Nephron progenitor cell (in vitro differentiated cells): ENCODE measurements around the gene HCST.
A peak's percentile ranks its signal among the peaks of the same experiment; 100 is the strongest.

ENCODE experiments used
- DNase-seq: peaks from one replicate; pipeline ENCODE4 v3.0.0; 2021
- H3K27ac Mint-ChIP-seq: 2 replicates; pipeline ENCODE4 v1.8.0; 2021; ENCODE audit warnings: mild to moderate bottlenecking, moderate library complexity, mixed read lengths
- H3K27me3 Mint-ChIP-seq: 2 replicates; pipeline ENCODE4 v1.8.0; 2021; ENCODE audit warnings: mild to moderate bottlenecking, low read depth, mixed read lengths; ENCODE audit not compliant: poor library complexity
- H3K36me3 Mint-ChIP-seq: 2 replicates; pipeline ENCODE4 v1.8.0; 2021; ENCODE audit warnings: low read depth, mixed read lengths
- H3K4me1 Mint-ChIP-seq: 2 replicates; pipeline ENCODE4 v1.8.0; 2021; ENCODE audit warnings: mixed read lengths
- H3K4me3 Mint-ChIP-seq: 2 replicates; pipeline ENCODE4 v1.8.0; 2021; ENCODE audit warnings: mild to moderate bottlenecking, moderate library complexity, mixed read lengths
- H3K9me3 Mint-ChIP-seq: 2 replicates; pipeline ENCODE4 v1.8.0; 2021; ENCODE audit warnings: mild to moderate bottlenecking, moderate library complexity, mixed read lengths
- TF ChIP-seq, protein P1 (sequence below): fragments of 200-600 bp; sonication (generic); IDR thresholded peaks from 2 replicates; pipeline ENCODE4 v1.5.0; 2021; ENCODE audit warnings: antibody characterized with exemption

HCST gene

DNA sequence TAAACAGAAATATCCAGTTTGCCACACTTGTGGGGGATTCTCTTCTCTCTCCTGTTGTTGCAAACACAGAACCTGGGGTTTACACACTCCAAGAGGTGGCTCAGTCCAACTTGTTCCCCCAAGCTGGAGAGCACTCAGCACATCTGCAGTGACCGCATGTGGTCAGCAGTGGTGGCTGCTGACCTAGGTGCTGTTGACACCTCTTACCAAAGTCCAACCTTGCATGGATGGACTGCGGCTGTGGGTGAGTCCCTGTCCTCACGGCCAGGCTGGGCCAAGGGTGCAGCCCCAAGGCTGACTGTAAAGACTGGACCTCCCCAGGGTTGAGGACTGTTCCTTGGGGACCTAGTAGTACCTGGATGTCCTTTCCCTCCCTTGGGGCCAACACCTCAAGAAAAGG lies 39.9 kb downstream of the HCST start:
- Mint-ChIP-seq H3K27me3 (peaks cover 2% of the 10 kb centered on the region), H3K4me3 (no peak overlapping the region), H3K27ac (no peak overlapping the region), H3K4me1 (peaks cover 18% of the 10 kb centered on the region), H3K9me3 (no peaks in the 10 kb centered on the region), H3K36me3 (peaks cover 31% of the 10 kb centered on the region)
- TF ChIP-seq, protein P1, sequence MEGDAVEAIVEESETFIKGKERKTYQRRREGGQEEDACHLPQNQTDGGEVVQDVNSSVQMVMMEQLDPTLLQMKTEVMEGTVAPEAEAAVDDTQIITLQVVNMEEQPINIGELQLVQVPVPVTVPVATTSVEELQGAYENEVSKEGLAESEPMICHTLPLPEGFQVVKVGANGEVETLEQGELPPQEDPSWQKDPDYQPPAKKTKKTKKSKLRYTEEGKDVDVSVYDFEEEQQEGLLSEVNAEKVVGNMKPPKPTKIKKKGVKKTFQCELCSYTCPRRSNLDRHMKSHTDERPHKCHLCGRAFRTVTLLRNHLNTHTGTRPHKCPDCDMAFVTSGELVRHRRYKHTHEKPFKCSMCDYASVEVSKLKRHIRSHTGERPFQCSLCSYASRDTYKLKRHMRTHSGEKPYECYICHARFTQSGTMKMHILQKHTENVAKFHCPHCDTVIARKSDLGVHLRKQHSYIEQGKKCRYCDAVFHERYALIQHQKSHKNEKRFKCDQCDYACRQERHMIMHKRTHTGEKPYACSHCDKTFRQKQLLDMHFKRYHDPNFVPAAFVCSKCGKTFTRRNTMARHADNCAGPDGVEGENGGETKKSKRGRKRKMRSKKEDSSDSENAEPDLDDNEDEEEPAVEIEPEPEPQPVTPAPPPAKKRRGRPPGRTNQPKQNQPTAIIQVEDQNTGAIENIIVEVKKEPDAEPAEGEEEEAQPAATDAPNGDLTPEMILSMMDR, result no peak
- no peak for DNase-seq

- no peak for DNase-seq
- Mint-ChIP-seq H3K4me3 (no peak overlapping the region), H3K36me3 (peaks cover 31% of the 10 kb centered on the region), H3K27me3 (peaks cover 10% of the 10 kb centered on the region), H3K4me1 (peaks cover 4% of the 10 kb centered on the region), H3K27ac (peak overlapping the region; percentile 53), H3K9me3 (no peaks in the 10 kb centered on the region)
- TF ChIP-seq, protein P1, result no peak
Measured at GRCh38 chr19:35943321-35944301, 41.3 kb downstream of the HCST start.

DNA sequence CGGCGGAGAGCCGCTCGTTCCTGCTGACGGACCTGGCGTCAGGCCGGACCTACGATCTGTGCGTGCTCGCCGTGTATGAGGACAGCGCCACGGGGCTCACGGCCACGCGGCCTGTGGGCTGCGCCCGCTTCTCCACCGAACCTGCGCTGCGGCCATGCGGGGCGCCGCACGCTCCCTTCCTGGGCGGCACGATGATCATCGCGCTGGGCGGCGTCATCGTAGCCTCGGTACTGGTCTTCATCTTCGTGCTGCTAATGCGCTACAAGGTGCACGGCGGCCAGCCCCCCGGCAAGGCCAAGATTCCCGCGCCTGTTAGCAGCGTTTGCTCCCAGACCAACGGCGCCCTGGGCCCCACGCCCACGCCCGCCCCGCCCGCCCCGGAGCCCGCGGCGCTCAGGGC lies 42.2 kb downstream of the HCST start:
- no peak for DNase-seq
- Mint-ChIP-seq H3K36me3 (peaks cover 26% of the 10 kb centered on the region), H3K9me3 (no peaks in the 10 kb centered on the region), H3K27me3 (peaks cover 10% of the 10 kb centered on the region), H3K4me1 (peaks cover 7% of the 10 kb centered on the region), H3K27ac (no peak overlapping the region), H3K4me3 (no peak overlapping the region)
- TF ChIP-seq, protein P1, result no peak

DNA sequence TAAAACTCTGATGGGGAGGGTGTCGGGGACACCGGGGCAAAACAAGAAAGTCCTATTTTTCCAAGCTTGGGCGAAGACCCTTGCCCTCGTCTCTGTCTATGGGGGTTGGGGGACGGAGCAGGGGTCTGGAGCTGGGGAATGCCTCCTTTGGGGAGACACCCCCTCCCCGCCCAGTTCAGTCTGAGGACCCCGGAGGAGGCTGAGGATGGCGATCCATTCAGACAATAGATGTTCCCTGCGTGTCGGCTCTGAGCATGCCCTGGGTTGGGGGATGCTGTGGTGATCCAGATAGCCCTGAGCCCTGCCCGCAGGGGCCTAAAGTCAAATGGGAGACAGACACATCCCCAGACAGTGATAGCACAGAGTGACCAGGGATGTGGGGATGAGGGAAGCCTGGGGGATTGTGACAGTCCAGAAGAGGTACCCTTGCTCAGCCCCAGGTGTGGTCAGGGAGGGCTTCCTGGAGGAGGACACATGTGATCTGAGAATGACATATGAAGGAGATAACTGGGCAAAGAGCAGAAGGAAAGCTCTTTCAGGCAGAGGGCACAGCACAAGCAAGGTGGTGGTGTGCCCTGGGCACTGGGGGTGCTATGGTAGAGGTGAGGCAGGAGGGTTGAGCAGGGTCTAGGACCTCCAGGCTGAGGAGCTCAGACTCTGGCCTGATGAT lies 42.9 kb downstream of the HCST start:
- Mint-ChIP-seq H3K9me3 (no peaks in the 10 kb centered on the region), H3K4me3 (no peak overlapping the region), H3K27ac (no peak overlapping the region), H3K4me1 (peaks cover 7% of the 10 kb centered on the region), H3K27me3 (peaks cover 11% of the 10 kb centered on the region), H3K36me3 (peaks cover 26% of the 10 kb centered on the region)
- TF ChIP-seq, protein P1, result no peak
- DNase-seq, result no peak

GRCh38 chr19:35946203-35946602 lies 43.9 kb downstream of the HCST start:
- Mint-ChIP-seq H3K27me3 (peaks cover 19% of the 10 kb centered on the region), H3K4me1 (peaks cover 7% of the 10 kb centered on the region)
- TF ChIP-seq, protein P1, result no peak

More at GRCh38 chr19:35946203-35946602, 43.9 kb downstream of the HCST start:
- no peak for DNase-seq
- Mint-ChIP-seq H3K9me3 (no peaks in the 10 kb centered on the region), H3K36me3 (peaks cover 19% of the 10 kb centered on the region), H3K27ac (peak overlapping the region; percentile 78), H3K4me3 (no peak overlapping the region)
